Measurements from ENCODE around the gene FRG1.
"Not testable (repeated sequence)": the region's sequence is repeated elsewhere in the genome, so short reads cannot be mapped to it uniquely, and the experiment has no call there.

FRG1 gene

GRCh38 chr4:189985651-189986243 lies 45.1 kb downstream of the FRG1 start:
- DNase-seq, result not testable (repeated sequence)

GRCh38 chr4:189988877-189989431 lies 48.3 kb downstream of the FRG1 start:
- no peak for DNase-seq

- not testable (repeated sequence) for DNase-seq
Observed at GRCh38 chr4:189989941-189990340, 49.3 kb downstream of the FRG1 start.

All from SIG-M5 (cell line).